ENCODE results near the gene ANKHD1. TPM values are rescaled to one million over a fixed set of nuclear protein-coding genes. Genes with fewer than 3 reads are reported as not detected.

The ANKHD1 gene
- total and polyA plus RNA-seq, 2 donors (not counting 1 experiment from before 2014, with no cell fraction given), result 45.4 to 74.5 TPM

GRCh38 chr5:140488914-140489313 lies 87.3 kb downstream of the ANKHD1 start:
- Histone ChIP-seq H3K4me1 (ENCODE audit: control insufficient read depth, extremely low read depth, insufficient read depth, low read length) (no peaks in the 10 kb centered on the region), H3K36me3 (ENCODE audit: control insufficient read depth, insufficient read depth, low read length) (peaks cover 3% of the 10 kb centered on the region), H3K9ac (ENCODE audit: insufficient read depth, low read length) (no peak overlapping the region), H2AFZ (ENCODE audit: low read length) (no peak overlapping the region), H3K79me2 (ENCODE audit: control insufficient read depth, insufficient read depth, low read length) (no peaks in the 10 kb centered on the region), H3K4me3 (replicated peaks in 1 of 4; ENCODE audit: control extremely low read depth in 1 of 4, insufficient read depth in 1 of 4, low read depth in 3 of 4, low read length in 4 of 4) (no peak overlapping the region), H4K20me1 (ENCODE audit: control insufficient read depth, extremely low read depth, insufficient read depth, low read length) (no peaks in the 10 kb centered on the region), H3K27me3 (ENCODE audit: control insufficient read depth, insufficient read depth, low read length) (no peaks in the 10 kb centered on the region), H3K4me2 (ENCODE audit: extremely low read depth, insufficient read depth, low read length) (no peak overlapping the region), H3K27ac (ENCODE audit: insufficient read depth, low read length) (no peak overlapping the region), H3K9me3 (ENCODE audit: control insufficient read depth, insufficient read depth, low read depth, low read length) (no peaks in the 10 kb centered on the region)
- DNase-seq (ENCODE audit: low read depth in 2 of 2), result peak in 1 of 2 donors; percentile 3
- TF ChIP-seq EZH2 (IDR thresholded peaks at IDR 0.05; ENCODE audit: low read length, missing control alignments) (no peak), CTCF (conservative IDR thresholded peaks at IDR 0.05 in 1 of 2, IDR thresholded peaks at IDR 0.05 in 1 of 2; ENCODE audit: low read depth in 1 of 2, low read length in 2 of 2) (no peak)

- Histone ChIP-seq H3K4me2 (ENCODE audit: extremely low read depth, insufficient read depth, low read length) (no peak overlapping the region), H3K79me2 (ENCODE audit: control insufficient read depth, insufficient read depth, low read length) (no peaks in the 10 kb centered on the region), H3K4me3 (replicated peaks in 1 of 4; ENCODE audit: control extremely low read depth in 1 of 4, insufficient read depth in 1 of 4, low read depth in 3 of 4, low read length in 4 of 4) (no peak overlapping the region), H3K9me3 (ENCODE audit: control insufficient read depth, insufficient read depth, low read depth, low read length) (no peaks in the 10 kb centered on the region), H3K36me3 (ENCODE audit: control insufficient read depth, insufficient read depth, low read length) (no peaks in the 10 kb centered on the region), H3K9ac (ENCODE audit: insufficient read depth, low read length) (no peak overlapping the region), H3K4me1 (ENCODE audit: control insufficient read depth, extremely low read depth, insufficient read depth, low read length) (no peaks in the 10 kb centered on the region), H3K27ac (ENCODE audit: insufficient read depth, low read length) (no peak overlapping the region), H3K27me3 (ENCODE audit: control insufficient read depth, insufficient read depth, low read length) (no peaks in the 10 kb centered on the region), H4K20me1 (ENCODE audit: control insufficient read depth, extremely low read depth, insufficient read depth, low read length) (no peaks in the 10 kb centered on the region), H2AFZ (ENCODE audit: low read length) (no peak overlapping the region)
- no peak for DNase-seq (ENCODE audit: low read depth in 2 of 2)
- TF ChIP-seq CTCF (conservative IDR thresholded peaks at IDR 0.05 in 1 of 2, IDR thresholded peaks at IDR 0.05 in 1 of 2; ENCODE audit: low read depth in 1 of 2, low read length in 2 of 2) (no peak), EZH2 (IDR thresholded peaks at IDR 0.05; ENCODE audit: low read length, missing control alignments) (no peak)
Measured at GRCh38 chr5:140497897-140498296, 96.3 kb downstream of the ANKHD1 start.

- H3K79me2 ChIP-seq (ENCODE audit: control insufficient read depth, insufficient read depth, low read length), result no peaks in the 10 kb centered on the region
- no peak overlapping the region for H2AFZ ChIP-seq (ENCODE audit: low read length)
- no peaks in the 10 kb centered on the region for H4K20me1 ChIP-seq (ENCODE audit: control insufficient read depth, extremely low read depth, insufficient read depth, low read length)
- H3K27me3 ChIP-seq (ENCODE audit: control insufficient read depth, insufficient read depth, low read length), result no peaks in the 10 kb centered on the region
- H3K27ac ChIP-seq (ENCODE audit: insufficient read depth, low read length), result no peak overlapping the region
- H3K9ac ChIP-seq (ENCODE audit: insufficient read depth, low read length), result no peak overlapping the region
- H3K9me3 ChIP-seq (ENCODE audit: control insufficient read depth, insufficient read depth, low read depth, low read length), result no peaks in the 10 kb centered on the region
- no peaks in the 10 kb centered on the region for H3K4me1 ChIP-seq (ENCODE audit: control insufficient read depth, extremely low read depth, insufficient read depth, low read length)
- no peaks in the 10 kb centered on the region for H3K36me3 ChIP-seq (ENCODE audit: control insufficient read depth, insufficient read depth, low read length)
- no peak overlapping the region for H3K4me2 ChIP-seq (ENCODE audit: extremely low read depth, insufficient read depth, low read length)
- no peak overlapping the region for H3K4me3 ChIP-seq (replicated peaks in 1 of 4; ENCODE audit: control extremely low read depth in 1 of 4, insufficient read depth in 1 of 4, low read depth in 3 of 4, low read length in 4 of 4)
- no peak for DNase-seq (ENCODE audit: low read depth in 2 of 2)
- TF ChIP-seq EZH2 (IDR thresholded peaks at IDR 0.05; ENCODE audit: low read length, missing control alignments), result no peak
- no peak for TF ChIP-seq CTCF (conservative IDR thresholded peaks at IDR 0.05 in 1 of 2, IDR thresholded peaks at IDR 0.05 in 1 of 2; ENCODE audit: low read depth in 1 of 2, low read length in 2 of 2)
Measured at GRCh38 chr5:140498591-140498990, 97.0 kb downstream of the ANKHD1 start.

Measured in fibroblast of lung (primary cell).